HG03097 (cell line): Measurements from ENCODE around the gene ZSWIM6.

Experiments
- ATAC-seq: cut with Tn5 transposase; IDR thresholded peaks from one replicate; pipeline ENCODE4 v1.9.1; 2021; ENCODE audit not compliant: unreplicated experiment, low FRiP score

Gene ZSWIM6

DNA sequence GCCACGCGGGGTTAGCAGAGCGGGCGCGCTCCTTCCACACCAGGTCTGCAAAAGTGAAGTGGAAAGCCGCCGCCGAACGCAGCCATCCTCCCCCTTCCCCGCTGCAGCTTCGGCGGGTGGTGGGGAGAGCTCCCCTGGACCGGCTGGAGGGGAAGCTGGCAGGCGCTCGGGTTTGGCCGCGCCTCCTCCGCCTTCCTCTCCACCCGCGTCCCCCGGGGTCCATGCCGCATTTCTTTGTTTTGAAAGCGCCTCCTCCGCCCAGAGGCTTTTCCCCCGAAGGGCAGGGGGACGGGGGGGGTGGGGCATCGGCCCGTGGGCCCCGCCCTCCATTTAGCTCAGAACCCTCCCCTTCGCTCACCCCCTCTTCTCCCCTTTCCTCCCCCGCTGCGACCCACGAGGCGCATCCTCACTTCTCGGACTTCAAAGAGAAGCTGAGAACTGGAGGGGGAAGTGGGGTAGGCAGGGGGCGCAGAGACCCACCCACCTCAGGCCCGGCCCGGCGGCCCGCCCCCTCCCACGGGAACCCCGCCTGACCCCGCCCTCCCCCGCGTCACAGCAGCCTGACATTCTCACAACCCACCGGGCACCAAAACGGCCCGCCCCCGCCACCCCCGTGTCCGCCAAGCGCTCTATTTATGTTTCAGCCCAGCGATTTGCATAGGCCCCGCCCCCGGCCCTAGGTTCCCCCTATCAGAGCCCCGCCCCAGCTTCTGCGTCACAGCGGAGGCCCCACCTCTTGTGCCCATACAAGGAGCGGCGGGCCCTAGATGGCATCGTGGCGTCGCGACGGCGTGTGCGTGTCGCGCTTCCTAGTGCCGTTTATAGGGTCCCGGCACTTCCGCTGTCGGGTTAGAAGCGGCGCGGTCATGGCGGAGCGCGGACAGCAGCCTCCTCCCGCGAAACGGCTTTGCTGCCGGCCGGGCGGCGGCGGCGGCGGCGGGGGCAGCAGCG is at the start of gene ZSWIM6:
Gene ZSWIM6, plus strand, starts transcription at position 852 of the 951 bp plus-strand sequence. Its CDS starts 15 bp downstream, at position 867.
- peak; percentile 71 for ATAC-seq

DNA sequence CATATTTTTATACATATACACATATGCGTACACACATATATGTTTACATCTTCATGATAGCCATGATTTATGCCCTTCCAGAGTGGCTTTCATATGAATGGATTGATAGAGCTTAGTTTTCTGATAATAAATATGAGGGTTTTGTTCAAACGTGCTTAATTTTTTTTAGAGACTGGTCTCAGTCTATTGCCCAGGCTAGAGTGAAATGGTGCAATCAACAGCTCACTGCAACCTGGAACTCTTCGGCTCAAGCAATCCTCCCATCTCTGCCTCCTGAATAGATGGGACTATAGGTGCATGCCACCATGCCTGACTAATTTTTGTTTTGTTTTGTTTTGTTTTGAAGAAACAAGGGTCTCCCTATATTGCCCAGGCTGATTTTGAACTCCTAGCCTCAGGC is 48.6 kb upstream of the ZSWIM6 start:
- no peak for ATAC-seq

DNA sequence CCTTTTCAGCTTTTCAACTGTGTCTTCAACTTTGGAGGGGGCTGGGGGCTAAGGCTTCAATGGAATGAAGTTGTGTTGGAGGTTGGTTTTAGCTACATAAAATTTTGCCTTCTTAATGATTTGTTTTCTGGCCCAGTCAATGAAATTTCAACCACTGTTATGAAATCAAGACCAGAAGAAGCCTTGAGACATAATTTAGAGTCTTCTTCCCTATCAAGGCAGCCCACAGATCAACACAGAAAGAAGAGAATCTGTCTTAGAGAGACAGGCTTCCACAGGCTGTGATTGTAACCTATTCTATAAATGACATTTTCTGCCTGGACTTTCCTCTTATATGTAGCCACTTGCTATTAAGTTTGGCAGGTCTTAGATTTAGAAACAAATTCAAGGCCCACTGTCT is 46.5 kb upstream of the ZSWIM6 start:
- ATAC-seq = no peak

DNA sequence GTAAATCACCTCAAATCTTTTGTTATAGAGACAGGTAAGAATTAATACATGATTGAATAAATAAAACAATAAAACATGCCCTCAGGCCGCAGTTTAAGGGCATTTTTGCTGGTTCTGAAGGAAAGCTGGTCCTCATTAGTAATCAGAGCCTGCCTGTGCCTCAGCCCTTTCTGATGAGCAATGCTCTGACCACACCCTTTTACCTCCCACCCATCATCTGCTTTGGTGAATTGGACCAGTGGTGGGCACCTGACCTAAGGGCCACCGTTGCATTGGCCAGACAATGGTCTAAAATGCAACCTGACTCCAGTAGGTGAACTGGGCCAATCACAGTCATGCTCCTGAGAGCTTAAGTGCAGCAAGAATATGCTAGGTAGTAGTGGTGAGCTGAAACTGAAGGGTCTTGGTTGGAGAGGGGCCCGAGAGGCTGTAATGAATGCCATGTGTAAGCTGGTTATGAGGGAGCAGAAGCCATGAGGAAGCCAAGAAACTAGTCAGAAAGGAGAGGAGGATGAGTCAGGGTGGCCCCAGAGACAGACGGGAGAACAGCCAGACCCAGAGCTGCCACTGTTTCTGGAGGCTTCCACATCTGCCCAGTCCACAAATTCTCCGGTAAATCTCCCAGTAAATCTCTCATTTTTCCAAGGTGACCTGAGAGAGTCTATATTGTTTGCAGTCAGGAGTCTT is 45.5 kb upstream of the ZSWIM6 start:
- ATAC-seq = no peak

DNA sequence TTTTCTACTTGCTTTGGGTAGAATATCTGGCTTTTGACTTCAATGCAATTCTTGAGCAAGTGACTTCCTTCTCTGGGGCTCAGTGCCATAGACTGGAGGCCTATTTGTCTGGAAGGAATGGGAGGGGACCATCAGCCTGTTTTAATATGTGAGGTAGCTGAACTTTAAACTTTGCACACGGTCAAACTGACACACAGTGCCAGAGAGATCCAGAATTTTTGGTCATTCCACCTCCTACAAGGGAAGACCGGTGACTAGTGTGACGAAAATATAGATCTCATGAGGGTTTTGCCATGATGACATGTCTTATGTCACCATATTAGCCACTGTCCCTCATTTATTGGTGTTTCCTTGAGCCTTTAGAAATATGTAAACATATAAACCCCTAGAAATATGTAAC is 44.6 kb upstream of the ZSWIM6 start:
- no peak for ATAC-seq

DNA sequence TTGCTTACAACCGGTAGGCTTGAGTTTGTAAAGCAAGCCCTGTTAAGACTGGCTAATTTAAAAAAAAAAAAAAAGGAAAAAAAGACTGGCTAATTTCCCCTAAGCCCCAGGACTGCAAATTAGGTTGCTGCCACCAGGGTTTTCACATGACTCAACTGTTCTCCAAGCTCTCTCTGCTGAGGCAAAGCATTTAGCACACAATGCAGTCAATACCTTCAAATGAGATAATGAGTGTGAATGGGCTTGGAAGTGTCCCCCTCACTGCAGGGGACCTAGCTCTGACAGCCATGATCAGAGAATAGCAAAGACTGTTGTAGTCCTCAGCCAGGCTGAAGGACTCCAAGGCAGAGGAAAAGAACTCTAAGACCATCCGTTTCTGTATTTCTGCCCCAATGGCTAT is 42.8 kb upstream of the ZSWIM6 start:
- ATAC-seq = no peak

DNA sequence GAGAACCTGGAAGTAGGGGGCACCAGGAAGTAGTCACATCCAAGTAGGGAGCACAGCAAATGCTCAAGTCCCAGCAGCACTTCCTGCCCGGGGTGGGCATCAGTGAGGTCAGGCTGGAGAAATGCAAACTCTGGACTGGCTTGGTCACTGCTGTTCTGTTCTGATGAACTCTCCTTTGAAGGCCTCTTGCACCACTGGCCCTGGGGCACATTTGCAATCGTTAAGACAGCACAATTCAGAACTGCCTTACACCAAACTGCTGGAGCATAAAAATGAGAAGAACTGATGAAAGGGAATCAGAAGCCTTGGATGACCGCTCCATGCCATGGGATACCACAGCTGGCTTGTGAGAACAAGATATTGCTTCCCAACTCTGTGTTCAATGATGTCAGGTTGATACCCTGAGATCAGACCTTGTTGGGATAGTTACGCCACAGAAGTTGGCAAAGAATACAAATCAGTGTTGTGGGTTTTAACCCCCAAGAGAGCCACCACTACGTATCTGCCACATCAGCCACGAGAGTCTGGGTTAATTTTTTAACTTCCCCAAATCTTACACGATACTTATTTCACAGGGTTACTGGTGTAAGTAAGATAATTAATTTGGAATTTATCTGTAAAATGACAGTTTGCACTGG is 42.3 kb upstream of the ZSWIM6 start:
- no peak for ATAC-seq

DNA sequence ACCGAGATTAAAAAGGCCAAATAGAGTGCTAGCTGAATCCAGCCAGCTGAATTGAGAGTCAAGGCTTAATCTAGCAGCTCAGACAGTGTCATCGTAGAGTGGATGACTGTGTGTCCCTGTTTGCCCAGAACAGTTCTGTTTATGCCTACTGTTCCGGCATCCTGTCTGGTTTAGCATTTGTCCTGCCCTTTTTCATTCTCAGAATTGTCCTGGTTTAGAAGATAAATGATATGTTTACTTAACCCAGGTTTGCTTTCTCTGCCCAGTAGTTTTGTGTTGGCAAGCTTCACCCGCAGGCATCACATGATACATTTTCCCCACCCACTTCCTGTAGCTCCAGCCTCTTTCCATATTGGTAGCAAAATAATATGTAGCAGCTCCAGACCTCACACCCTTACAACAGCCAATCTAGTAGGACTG is 41.3 kb upstream of the ZSWIM6 start:
- no peak for ATAC-seq

DNA sequence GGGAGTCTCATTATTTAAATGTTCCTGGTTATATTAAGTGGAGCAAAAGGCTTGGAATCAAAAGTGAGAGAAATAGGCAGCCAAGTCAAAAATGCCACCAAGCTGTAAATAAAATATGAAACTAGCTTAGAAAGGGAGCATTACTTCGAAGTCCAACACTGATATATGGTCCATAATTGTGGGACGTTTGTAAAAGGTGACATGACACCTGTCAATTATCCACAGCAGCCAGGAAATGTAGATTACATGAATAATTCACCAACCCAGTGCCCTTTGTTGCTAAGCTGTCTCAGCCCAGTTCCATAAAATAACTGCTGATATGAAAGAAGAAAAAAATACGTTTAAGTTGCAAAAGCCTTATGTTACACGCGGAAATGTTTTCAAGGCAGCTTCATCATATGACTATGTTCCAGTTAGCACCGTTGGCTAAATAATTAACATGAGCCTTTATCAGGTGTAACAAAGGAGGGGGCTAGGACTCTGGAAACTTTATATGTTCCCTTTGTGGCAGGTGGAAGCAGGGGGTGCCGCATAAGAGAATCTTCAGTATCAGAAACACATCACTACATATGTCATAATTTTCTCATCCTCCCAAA is 39.9 kb upstream of the ZSWIM6 start:
- no peak for ATAC-seq

DNA sequence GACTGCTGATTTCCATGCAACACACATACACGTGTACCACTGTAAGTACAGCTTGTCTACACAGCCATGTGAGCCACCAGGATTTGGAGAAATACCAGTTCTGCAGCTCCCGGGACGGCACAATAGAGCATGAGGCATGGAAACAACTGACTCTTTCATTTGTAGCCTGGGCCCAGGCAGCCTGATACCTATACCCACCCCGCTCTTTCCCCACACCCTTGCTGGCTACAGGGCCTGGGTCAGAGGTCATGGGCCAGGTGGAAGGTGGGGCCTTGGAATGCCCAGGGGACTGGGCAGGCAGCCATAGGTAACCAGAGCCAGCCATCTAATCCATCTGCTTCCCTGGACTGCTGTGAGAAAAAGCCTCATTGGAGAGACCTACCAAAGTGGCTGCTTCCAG is 39.0 kb upstream of the ZSWIM6 start:
- no peak for ATAC-seq

DNA sequence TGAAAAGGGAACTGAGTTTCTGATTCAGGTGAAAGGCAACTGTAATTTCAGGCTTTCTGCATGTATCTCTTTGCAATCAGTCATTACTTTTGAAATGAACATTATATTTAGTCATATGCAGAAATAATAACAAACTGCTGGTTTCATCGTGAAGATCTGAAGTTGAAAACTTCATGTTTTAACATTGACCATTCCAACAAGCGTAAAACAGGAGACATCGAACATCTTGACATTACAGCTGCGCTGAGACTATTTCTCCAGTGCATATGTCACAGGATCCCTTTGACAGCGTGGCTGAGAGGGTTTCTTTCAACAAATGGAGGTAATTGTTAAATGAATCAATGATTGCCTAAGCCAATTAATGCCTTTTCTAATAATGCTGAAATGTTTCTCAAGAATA is 38.2 kb upstream of the ZSWIM6 start:
- ATAC-seq = no peak

DNA sequence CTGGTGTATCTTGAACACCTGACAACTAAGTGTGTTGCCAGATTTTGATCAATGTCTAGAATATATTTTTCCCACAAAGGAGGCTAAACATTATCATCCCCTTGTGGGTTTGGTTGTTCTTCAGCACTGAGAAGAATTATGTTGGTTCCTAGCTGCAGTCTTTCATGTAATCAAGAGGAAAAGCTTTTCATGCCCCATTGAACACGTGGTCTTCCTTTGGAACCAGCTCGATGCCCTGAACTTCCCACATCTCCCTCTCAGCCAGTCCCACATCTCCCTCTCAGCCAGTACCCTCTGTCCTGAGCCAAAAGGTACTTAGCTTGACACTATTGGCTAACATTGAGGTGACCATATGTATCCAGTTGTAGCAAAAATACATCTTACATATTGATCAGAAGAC is 36.7 kb upstream of the ZSWIM6 start:
- no peak for ATAC-seq

DNA sequence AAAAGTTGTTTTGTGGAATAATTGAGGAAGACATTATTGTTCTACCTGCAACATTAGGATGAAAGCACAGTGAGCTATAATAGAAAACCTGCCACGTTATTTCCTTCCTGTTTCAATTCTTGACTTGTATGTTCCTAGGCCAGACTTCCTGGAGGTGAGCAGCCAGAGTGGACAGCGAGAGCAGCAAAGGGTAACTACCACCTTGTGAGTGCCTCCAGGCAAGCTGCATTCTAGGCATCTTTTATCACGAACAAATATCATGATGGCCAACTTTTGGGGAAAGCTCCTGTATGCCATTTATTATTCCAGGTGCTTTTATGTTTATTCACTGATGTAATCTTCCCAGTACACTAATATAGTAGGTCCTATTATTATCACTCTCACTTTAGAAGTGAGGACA is 34.0 kb upstream of the ZSWIM6 start:
- ATAC-seq = no peak

DNA sequence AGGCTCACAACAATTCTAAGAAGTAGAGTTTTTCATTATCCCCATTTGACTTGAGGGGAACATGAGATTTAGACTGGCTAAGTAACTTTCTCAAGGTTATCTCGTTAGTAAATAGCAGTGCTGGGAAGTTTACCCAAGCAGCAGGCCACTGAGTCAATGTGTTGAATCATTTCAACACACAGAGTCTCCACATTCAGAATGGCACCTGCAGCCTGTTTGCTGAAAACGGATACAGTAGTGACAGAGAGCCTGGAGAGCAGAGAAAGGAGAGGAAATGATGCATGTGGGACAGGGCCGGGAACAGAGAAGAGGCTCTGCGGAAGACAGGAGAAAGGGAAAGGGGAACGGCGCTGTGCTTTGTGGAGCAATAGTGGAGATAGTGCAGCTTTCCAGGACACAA is 33.5 kb upstream of the ZSWIM6 start:
- no peak for ATAC-seq

DNA sequence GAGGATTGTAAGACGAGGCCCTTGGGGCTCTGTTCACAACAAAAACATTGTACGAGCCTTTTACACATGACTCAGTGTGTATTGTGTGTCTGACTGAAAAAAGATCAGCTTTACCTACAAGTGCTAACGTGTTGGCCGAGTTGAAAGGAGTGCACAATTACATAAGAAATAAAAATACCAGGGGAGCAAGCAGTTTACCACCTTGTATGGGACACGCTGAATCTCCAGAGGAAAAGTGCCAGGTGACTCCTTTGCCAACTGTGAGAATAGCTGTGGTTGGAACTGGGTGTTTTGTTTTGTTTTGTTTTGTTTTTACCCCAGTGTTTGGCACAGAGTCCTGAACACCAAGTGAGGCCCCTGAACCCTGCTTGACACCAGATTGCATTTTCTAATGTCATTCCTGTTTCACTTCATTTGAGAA is 32.8 kb upstream of the ZSWIM6 start:
- no peak for ATAC-seq

DNA sequence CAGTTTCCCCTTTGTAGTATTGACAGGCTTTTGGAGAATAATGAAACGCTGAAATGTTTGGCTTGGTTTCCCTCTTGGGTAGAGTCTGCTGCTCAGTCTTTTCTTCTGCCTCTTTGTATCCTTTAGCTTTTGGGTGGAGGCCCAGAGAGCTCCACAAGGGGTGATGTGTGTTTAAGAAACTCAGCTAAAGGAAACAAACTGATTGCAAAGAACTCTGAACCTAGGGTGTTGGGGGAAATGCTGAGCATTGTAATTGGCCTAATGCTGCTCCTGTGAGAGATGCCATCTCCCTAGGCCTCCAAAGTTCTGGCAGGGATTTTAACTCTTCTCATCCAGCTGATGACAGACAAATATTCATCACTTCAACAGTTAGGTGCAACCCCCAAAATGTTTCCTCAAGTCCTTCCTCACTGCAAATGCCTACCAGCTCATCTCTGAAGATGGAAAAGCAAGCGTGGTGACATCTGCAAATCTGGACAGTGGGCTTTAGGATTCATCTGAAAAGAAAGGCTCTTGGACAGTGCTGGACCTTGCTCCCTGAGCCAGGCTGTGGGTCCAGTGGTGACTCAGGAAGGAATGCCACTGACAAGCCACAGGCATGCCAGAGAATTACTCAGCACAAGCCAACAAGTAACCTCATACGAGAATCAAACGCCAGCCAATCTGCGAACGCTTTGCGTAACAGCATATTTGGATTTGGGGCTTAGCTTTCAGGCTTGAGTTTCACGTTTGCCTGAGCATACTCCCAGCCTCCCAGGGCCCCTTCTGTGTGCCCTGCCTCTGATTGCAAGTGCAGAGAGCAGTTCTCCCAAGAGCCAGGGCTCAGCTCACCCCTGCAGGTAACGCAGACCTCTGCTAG is 30.5 kb upstream of the ZSWIM6 start:
- no peak for ATAC-seq

DNA sequence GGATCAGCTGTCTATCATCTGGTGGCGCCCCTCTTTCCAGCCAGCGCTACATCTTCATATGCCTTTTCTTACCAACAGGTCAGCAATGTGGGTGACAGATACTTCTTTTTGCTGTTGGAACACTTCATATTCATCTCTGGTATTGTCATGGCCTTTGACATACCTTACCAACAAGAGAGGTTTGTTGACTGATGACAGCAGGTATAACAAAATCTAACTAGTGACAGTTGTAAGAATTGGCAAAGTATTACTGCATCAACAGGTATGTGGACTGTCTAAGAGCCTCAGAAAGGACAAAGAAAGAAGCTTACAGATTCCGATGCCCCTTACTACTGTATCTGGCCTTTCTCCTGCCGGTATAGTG is 29.9 kb upstream of the ZSWIM6 start:
- no peak for ATAC-seq

DNA sequence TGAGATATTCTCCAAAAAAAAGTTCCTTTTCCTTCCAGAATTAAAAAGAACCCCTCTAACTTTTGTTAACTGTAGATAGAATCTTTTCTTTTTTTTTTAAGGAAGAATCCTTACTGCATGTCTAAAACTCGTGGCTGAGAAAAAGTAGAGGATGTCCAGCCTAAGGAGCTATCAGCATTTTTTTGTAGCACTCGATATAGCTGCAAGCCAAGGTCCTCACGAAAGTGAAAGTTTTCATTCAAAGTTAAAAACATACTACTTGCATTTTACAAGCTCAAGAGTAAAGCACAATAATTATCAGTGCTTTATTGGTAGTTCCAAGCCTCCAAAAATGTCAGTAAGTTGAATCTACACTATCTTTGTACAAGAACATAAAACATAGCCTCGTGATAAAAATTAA is 28.7 kb upstream of the ZSWIM6 start:
- ATAC-seq = no peak

DNA sequence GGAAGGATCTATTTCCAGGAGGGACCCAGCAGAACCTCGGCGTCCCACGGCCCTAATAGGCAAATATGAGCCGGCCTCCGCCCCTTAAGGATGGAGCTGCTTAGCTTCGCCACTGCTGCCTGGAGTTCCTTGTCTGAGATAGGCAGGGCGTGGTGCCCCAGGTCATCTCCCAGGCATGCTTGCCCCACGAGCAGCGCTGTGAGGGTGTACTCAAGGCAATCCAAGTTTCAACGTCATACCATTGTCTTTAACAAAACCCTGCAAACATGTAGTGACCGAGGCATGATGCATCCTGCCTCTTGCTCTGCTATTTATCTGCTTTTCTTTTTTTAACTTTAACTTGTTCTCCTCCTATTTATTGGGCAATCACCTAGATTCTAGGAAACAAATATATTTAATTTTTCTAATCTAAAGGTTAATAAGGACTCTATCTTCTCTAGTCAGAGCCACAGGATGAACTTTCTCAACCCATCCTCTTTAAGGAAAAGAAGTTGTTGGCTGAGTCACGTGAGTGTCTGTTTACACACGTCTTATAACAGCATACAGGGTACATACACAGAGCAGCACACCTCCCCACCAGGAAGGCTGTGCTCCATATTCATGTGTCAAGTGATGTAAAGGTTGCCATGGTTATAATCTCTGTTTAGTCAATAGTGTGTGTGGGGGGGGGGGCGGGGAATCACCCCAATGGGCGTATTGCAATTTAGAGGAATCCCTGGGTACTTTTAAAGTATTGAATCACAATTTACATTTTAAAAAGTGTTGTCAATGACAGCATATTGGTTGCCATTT is 27.3 kb upstream of the ZSWIM6 start:
- no peak for ATAC-seq
